ENCODE results near the gene NRG3.

NRG3 gene

GRCh38 chr10:82506680-82507376 is 631.8 kb downstream of the NRG3 start:
- Mint-ChIP-seq H3K4me1 (ENCODE audit: low read depth in 2 of 2) (no peaks in the 10 kb centered on the region), H3K27me3 (no peaks in the 10 kb centered on the region), H3K36me3 (ENCODE audit: insufficient read depth) (no peaks in the 10 kb centered on the region), H3K4me3 (no peak overlapping the region), H3K9me3 (peaks cover 7 to 33% of the 10 kb centered on the region in 2 donors), H3K27ac (no peak overlapping the region)
- no peak for DNase-seq
- ATAC-seq (replicated peaks): no peak

GRCh38 chr10:82515256-82515655 is 640.3 kb downstream of the NRG3 start:
- H3K27ac Mint-ChIP-seq: no peak overlapping the region
- DNase-seq (no peak), ATAC-seq (replicated peaks) (no peak)
- H3K36me3 Mint-ChIP-seq (ENCODE audit: insufficient read depth): no peaks in the 10 kb centered on the region
- H3K27me3 Mint-ChIP-seq: no peaks in the 10 kb centered on the region
- H3K4me3 Mint-ChIP-seq: no peak overlapping the region
- no peaks in the 10 kb centered on the region for H3K4me1 Mint-ChIP-seq (ENCODE audit: low read depth in 2 of 2)
- peaks cover 9 to 20% of the 10 kb centered on the region in 2 donors for H3K9me3 Mint-ChIP-seq

- DNase-seq: no peak
- Mint-ChIP-seq H3K36me3 (ENCODE audit: insufficient read depth) (no peaks in the 10 kb centered on the region), H3K4me1 (ENCODE audit: low read depth in 2 of 2) (no peaks in the 10 kb centered on the region), H3K4me3 (no peak overlapping the region), H3K27me3 (no peaks in the 10 kb centered on the region), H3K27ac (no peak overlapping the region), H3K9me3 (peaks cover 0 to 4% of the 10 kb centered on the region in 2 donors)
- no peak for ATAC-seq (replicated peaks)
These were observed 654.1 kb downstream of the NRG3 start for GRCh38 chr10:82529062-82529461.

GRCh38 chr10:82535457-82535856 is 660.5 kb downstream of the NRG3 start:
- H3K27me3 Mint-ChIP-seq: no peaks in the 10 kb centered on the region
- H3K4me1 Mint-ChIP-seq (ENCODE audit: low read depth in 2 of 2): no peaks in the 10 kb centered on the region
- no peak overlapping the region for H3K27ac Mint-ChIP-seq
- H3K9me3 Mint-ChIP-seq: peaks cover 4 to 6% of the 10 kb centered on the region in 2 donors
- H3K4me3 Mint-ChIP-seq: no peak overlapping the region
- no peak for DNase-seq
- H3K36me3 Mint-ChIP-seq (ENCODE audit: insufficient read depth): no peaks in the 10 kb centered on the region
- no peak for ATAC-seq (replicated peaks)

GRCh38 chr10:82536668-82537067 is 661.7 kb downstream of the NRG3 start:
- Mint-ChIP-seq H3K4me3 (no peak overlapping the region), H3K27ac (no peak overlapping the region), H3K9me3 (peaks cover 4 to 8% of the 10 kb centered on the region in 2 donors), H3K27me3 (no peaks in the 10 kb centered on the region), H3K36me3 (ENCODE audit: insufficient read depth) (no peaks in the 10 kb centered on the region), H3K4me1 (ENCODE audit: low read depth in 2 of 2) (no peaks in the 10 kb centered on the region)
- DNase-seq (no peak), ATAC-seq (replicated peaks) (no peak)

GRCh38 chr10:82538272-82538671 is 663.3 kb downstream of the NRG3 start:
- no peak overlapping the region for H3K4me3 Mint-ChIP-seq
- no peaks in the 10 kb centered on the region for H3K36me3 Mint-ChIP-seq (ENCODE audit: insufficient read depth)
- peaks cover 4 to 8% of the 10 kb centered on the region in 2 donors for H3K9me3 Mint-ChIP-seq
- ATAC-seq (replicated peaks): no peak
- H3K4me1 Mint-ChIP-seq (ENCODE audit: low read depth in 2 of 2): no peaks in the 10 kb centered on the region
- H3K27ac Mint-ChIP-seq: no peak overlapping the region
- no peaks in the 10 kb centered on the region for H3K27me3 Mint-ChIP-seq
- no peak for DNase-seq

GRCh38 chr10:82543631-82544030 is 668.6 kb downstream of the NRG3 start:
- H3K4me3 Mint-ChIP-seq: no peak overlapping the region
- H3K9me3 Mint-ChIP-seq: peaks cover 12 to 14% of the 10 kb centered on the region in 2 donors
- no peaks in the 10 kb centered on the region for H3K36me3 Mint-ChIP-seq (ENCODE audit: insufficient read depth)
- no peak overlapping the region for H3K27ac Mint-ChIP-seq
- no peaks in the 10 kb centered on the region for H3K27me3 Mint-ChIP-seq
- DNase-seq (no peak), ATAC-seq (replicated peaks) (no peak)
- H3K4me1 Mint-ChIP-seq (ENCODE audit: low read depth in 2 of 2): no peaks in the 10 kb centered on the region

- Mint-ChIP-seq H3K9me3 (peaks cover 14% of the 10 kb centered on the region in 2 donors), H3K4me1 (ENCODE audit: low read depth in 2 of 2) (no peaks in the 10 kb centered on the region), H3K36me3 (ENCODE audit: insufficient read depth) (no peaks in the 10 kb centered on the region)
These were observed 669.4 kb downstream of the NRG3 start for GRCh38 chr10:82544377-82544776.

GRCh38 chr10:82551506-82551905 is 676.5 kb downstream of the NRG3 start:
- Mint-ChIP-seq H3K4me3 (no peak overlapping the region), H3K4me1 (ENCODE audit: low read depth in 2 of 2) (no peaks in the 10 kb centered on the region), H3K27me3 (no peaks in the 10 kb centered on the region), H3K36me3 (ENCODE audit: insufficient read depth) (no peaks in the 10 kb centered on the region), H3K27ac (no peak overlapping the region), H3K9me3 (peaks cover 6 to 18% of the 10 kb centered on the region in 2 donors)
- ATAC-seq (replicated peaks): no peak
- DNase-seq: no peak

More at GRCh38 chr10:82544377-82544776, 669.4 kb downstream of the NRG3 start:
- Mint-ChIP-seq H3K27me3 (no peaks in the 10 kb centered on the region), H3K27ac (no peak overlapping the region), H3K4me3 (no peak overlapping the region)
- DNase-seq (no peak), ATAC-seq (replicated peaks) (no peak)

- Mint-ChIP-seq H3K27ac (no peak overlapping the region), H3K27me3 (no peaks in the 10 kb centered on the region), H3K4me3 (no peak overlapping the region), H3K4me1 (ENCODE audit: low read depth in 2 of 2) (no peaks in the 10 kb centered on the region), H3K9me3 (peaks cover 6 to 15% of the 10 kb centered on the region in 2 donors), H3K36me3 (ENCODE audit: insufficient read depth) (no peaks in the 10 kb centered on the region)
- no peak for ATAC-seq (replicated peaks)
- DNase-seq: no peak
These were observed 677.3 kb downstream of the NRG3 start for GRCh38 chr10:82552267-82552666.

GRCh38 chr10:82554381-82554780 is 679.4 kb downstream of the NRG3 start:
- Mint-ChIP-seq H3K9me3 (peaks cover 0 to 11% of the 10 kb centered on the region in 2 donors), H3K27ac (no peak overlapping the region), H3K4me3 (no peak overlapping the region), H3K4me1 (ENCODE audit: low read depth in 2 of 2) (no peaks in the 10 kb centered on the region), H3K27me3 (no peaks in the 10 kb centered on the region), H3K36me3 (ENCODE audit: insufficient read depth) (no peaks in the 10 kb centered on the region)
- ATAC-seq (replicated peaks): no peak
- no peak for DNase-seq

- Mint-ChIP-seq H3K27ac (no peak overlapping the region), H3K27me3 (no peaks in the 10 kb centered on the region), H3K9me3 (peaks cover 0 to 7% of the 10 kb centered on the region in 2 donors), H3K36me3 (ENCODE audit: insufficient read depth) (peaks cover 3% of the 10 kb centered on the region), H3K4me3 (no peak overlapping the region), H3K4me1 (ENCODE audit: low read depth in 2 of 2) (no peaks in the 10 kb centered on the region)
- DNase-seq (no peak), ATAC-seq (replicated peaks) (no peak)
These were observed 683.1 kb downstream of the NRG3 start for GRCh38 chr10:82558014-82558607.

GRCh38 chr10:82564353-82565196 is 689.6 kb downstream of the NRG3 start:
- H3K4me3 Mint-ChIP-seq: no peak overlapping the region
- ATAC-seq (replicated peaks) (no peak), DNase-seq (no peak)
- H3K27me3 Mint-ChIP-seq: no peaks in the 10 kb centered on the region
- H3K9me3 Mint-ChIP-seq: peaks cover 8 to 17% of the 10 kb centered on the region in 2 donors
- H3K36me3 Mint-ChIP-seq (ENCODE audit: insufficient read depth): peaks cover 3% of the 10 kb centered on the region
- no peaks in the 10 kb centered on the region for H3K4me1 Mint-ChIP-seq (ENCODE audit: low read depth in 2 of 2)
- H3K27ac Mint-ChIP-seq: no peak overlapping the region

GRCh38 chr10:82565197-82565575 is 690.2 kb downstream of the NRG3 start:
- no peak overlapping the region for H3K27ac Mint-ChIP-seq

More at GRCh38 chr10:82565197-82565575, 690.2 kb downstream of the NRG3 start:
- H3K4me3 Mint-ChIP-seq: no peak overlapping the region
- H3K4me1 Mint-ChIP-seq (ENCODE audit: low read depth in 2 of 2): no peaks in the 10 kb centered on the region
- H3K9me3 Mint-ChIP-seq: peaks cover 8 to 23% of the 10 kb centered on the region in 2 donors
- no peaks in the 10 kb centered on the region for H3K27me3 Mint-ChIP-seq
- peaks cover 3% of the 10 kb centered on the region for H3K36me3 Mint-ChIP-seq (ENCODE audit: insufficient read depth)
- DNase-seq: no peak
- no peak for ATAC-seq (replicated peaks)
